Measurements from ENCODE around the gene RHO.

DNA sequence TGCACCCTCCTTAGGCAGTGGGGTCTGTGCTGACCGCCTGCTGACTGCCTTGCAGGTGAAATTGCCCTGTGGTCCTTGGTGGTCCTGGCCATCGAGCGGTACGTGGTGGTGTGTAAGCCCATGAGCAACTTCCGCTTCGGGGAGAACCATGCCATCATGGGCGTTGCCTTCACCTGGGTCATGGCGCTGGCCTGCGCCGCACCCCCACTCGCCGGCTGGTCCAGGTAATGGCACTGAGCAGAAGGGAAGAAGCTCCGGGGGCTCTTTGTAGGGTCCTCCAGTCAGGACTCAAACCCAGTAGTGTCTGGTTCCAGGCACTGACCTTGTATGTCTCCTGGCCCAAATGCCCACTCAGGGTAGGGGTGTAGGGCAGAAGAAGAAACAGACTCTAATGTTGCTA is 2.4 kb downstream of the RHO start:
- TF ChIP-seq GATA3 (IDR thresholded peaks at IDR 0.05; ENCODE audit: low read depth, low read length) (no peak), GATA2 (IDR thresholded peaks at IDR 0.05; ENCODE audit: low read depth, low read length) (no peak)
